COLO668 (cell line): Measurements from ENCODE around the gene PPP4R3B.

Experiments
- DNase-seq: peaks from one replicate; lab custom pipeline; 2025; ENCODE audit not compliant: unreplicated experiment; lab: John Stamatoyannopoulos, UW

Gene PPP4R3B

DNA sequence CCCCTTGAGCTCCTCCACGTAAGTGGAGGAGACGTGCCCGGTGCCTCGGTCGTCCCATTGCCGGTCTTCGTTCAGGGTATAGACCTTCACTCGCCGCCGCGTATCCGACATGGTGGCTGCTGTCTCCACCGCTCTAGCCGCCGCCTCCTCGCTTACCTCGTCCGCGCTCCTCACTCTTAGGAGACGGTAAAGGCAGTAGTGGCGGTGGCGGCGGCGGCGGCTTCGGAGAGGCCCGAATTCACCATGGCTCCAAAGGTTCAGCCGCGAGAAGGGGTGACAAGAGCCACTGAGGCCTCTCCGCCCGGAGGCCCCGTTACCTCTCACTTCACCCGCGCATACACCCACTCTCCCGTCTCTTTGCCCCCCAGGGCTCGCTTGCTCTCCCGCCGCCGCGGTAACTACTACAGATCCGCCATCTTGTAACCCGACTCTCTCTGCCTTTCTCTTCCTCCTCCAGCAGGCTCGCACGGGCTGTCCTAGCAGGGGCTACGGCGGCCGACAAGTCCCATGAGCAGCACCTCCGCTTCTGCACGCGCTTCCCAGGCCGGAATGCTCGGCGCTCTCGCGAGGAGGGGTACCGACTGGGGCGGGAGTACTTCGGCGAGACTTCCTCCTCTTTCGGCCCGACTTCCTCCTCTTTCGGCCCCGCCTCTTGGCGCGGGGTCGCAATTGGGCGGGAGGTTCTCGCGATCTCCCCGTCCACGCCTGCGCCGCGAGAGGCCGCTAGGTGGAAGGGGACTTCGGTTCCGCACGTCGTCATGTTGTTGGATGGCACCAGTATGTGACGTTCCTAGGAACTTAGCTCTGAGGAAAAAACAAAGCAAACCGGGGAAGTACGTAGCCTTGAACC is at the start of gene PPP4R3B:
PPP4R3B (minus strand) TSS at position 448 of the 850 bp plus-strand sequence; CDS start at position 111, 337 bp downstream.
- peak; percentile 99 for DNase-seq

DNA sequence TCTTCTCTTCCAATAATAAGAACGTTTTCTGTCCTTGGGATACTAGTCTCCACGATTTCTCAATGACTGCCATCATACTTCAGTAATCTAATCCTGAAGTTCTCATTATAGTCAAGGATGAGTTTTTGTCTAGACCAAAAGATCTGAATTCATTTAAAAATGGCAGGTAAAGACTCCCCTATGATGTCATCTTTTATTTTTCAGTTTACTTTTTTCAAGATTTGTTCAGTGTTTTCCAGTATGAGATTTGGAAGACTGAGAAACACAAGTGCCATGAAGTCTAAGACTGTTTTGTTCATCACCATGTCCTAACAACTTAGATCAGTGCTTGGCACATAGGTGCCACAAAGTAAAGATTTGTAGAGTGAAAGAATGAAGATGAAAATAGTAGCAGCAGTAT is 35.8 kb upstream of the PPP4R3B start:
- no peak for DNase-seq

DNA sequence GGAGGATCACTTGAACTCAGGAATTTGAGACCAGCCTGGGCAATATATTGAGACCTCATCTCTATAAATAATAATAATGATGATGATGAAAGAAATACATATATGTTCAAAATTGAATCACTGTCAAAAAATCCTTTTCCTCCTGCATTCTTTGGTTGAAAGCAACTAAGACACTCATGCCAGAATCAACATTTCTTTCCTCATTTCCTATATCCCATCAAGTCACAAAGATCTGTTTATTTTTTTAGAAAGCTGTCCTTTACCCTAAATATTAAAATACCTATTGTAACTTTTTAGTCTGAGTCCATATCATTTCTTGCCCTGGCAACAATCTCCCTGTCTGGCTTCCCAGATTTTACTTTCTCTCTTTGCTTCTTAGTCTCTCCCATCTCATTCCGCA is 31.8 kb upstream of the PPP4R3B start:
- no peak for DNase-seq

DNA sequence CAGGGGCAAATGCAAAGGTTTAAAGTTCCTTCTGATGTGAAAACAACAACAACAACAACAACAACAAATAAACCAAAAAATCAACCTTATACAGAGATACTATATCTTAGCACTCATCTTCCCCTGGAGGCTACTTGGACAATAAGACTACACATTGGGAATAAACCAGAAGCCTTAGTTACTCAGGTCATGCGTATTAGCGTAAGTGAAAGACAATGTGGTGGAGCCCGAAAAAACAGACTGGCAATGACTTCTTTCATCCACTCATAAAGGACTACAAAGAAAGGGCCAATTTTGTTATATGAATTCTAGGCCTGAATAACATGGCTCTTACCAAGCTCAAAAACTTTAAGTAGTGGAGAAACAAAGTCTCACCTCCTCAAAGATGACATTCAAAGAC is 19.4 kb upstream of the PPP4R3B start:
- DNase-seq: no peak

DNA sequence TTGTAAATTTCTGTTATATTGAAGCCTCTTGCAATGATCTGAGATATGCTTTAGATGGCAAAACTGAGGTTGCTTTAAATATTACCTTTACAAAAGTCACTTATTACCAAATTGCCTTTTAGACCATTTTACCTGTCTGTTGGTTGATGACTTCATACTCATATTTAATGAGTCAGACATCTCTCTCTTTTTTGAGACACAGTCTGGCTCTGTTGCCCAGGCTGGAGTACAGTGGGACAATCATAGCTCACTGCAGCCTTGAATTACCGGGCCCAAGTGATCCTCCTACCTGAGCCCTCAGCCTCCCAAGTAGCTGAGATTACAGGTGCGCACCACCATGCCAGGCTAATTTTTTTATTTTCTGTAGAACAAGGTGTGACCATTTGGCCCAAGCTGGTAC is 11.5 kb upstream of the PPP4R3B start:
- no peak for DNase-seq

DNA sequence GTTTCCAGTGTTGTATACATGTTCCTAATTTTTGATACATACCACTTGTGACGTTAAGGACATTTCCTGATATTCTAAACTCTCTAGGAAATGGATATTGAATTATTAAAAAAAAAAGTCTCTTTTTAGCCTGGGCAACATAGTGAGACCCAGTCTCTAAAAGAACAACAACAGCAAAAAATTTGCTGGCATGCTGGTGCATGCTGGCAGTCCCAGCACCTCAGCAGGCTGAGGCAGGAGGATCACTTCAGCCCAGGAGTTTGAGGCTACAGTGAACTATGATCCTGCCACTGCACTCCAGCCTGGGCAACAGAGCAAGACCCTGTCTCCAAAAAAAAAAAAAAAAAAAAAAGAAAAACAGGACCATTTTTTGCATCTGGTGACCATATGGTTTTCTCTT is 10.5 kb upstream of the PPP4R3B start:
- DNase-seq: no peak

DNA sequence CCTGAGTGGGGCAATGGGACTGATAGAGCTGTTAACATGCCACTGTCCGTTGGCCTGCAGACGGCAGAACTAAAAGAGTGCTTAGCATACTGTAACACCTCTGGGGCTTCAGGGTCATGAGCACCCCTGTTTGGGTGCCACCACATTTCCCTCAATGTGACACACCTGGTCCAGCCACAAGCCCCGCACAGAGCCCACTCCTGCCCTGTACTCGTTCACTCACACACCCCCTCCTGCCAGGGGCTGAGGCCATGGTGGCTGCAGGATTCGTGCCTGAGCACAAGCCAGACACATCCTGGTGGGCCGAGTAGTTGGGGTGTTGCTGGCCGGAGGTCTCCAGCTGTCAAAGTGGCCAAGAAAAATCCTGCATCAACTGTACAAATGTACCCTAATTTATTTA is 4.4 kb upstream of the PPP4R3B start:
- DNase-seq: no peak

DNA sequence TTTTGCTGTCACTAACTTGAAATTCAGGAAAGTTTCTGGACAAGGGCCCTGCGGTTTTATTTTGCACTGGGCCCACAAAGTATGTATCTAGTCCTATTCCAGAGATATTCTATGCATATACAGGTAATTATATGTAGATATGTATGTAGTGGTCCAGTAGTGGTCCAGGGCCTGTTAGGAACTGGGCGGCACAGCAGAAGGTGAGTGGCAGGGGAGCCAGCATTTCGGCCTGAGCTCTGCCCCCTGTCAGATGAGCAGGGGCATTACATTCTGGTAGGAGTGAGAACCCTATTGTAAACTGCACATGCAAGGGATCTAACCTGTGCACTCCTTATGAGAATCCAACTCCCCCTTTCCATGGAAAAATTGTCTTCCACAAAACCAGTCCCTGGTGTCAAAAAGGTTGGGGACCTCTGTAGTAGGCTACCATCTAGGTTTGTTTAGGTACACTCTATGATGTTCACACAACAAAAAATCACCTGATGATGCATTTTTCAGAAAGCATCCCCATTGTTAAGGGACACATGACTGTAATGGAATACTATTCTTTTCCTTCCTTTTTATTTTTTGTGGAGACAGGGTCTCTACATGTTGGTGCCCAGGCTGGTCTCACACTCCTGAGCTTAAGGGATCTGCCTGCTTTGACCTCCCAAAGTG is 2.8 kb upstream of the PPP4R3B start:
- DNase-seq: peak; percentile 32

DNA sequence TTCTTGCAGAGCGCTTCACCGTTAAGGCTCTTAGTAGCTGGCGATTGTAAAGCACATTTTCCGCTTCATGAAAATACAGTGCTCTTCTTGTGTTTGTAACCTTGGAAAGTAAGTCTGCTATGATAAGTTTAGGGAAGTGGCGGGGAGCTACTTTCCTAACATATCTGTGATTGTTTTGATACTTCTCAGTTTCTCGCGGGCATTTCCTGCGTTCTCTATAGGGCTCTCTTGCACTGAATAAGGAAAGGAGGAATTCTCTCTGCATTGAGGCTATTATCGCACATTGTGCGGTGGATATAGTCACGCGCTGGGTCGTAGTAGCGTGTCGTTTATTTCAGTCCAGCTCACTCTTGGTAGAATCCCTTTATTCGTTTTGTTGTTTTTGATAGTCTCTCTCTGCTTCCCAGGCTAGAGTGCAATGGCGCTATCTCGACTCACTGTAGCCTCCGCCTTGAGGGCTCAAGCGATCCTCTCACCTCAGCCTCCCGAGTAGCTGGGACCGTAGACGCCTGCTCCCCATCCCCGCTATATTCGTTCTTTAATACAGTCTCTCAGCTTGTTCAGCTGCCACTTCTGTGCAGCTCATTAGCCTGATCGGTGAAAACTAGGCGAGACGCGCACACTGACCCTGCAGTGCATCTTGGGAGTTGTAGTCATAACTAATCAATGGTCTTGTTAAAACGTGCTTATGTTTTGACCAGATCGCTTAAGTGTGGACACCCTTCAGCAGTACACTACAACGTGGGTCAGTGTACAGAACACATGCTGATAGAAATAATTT is 1.0 kb upstream of the PPP4R3B start:
- peak; percentile 48 for DNase-seq

DNA sequence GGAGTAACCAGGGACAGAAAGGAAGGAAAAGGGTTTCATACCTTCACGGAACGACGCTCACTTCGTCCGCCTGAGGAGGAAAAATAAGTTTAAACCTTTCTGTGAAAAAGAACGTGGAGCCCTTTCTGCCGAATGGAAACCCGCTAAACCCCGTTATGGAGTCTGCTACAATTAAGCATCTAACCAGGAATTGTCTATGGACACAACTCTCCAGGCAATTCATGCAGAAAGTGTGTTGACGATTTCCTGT is 528 bp upstream of the PPP4R3B start:
- no peak for DNase-seq

DNA sequence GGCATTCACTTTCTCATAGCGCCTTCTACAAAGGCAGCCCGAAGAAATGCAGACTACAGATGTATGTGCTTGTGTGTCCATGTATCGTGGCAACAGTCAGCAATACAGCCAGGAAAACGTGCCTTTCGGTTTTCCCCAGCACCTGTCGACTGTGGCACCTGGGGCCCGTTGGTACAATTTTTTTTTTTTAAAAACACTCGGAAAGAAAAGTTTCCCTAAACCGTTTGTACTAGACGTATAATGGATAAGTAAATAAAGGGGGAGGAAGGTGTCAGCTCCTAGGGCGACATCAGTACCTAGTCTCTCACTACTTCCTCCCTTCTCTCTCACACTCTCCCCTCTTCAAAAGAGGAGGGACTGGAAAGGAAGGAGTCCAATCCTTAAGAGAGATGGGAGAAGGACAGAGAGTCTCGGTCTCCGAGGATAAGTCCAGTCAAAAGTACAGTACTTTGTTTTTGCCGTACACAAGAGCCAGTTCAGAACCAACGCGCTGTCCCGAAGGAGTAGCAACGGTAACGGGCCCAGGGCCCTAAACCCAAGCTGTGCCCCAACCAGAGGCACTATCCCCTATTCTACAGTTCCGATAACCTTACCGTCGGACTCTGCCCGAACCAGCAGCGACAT is 759 bp downstream of the PPP4R3B start:
- DNase-seq: peak; percentile 43

DNA sequence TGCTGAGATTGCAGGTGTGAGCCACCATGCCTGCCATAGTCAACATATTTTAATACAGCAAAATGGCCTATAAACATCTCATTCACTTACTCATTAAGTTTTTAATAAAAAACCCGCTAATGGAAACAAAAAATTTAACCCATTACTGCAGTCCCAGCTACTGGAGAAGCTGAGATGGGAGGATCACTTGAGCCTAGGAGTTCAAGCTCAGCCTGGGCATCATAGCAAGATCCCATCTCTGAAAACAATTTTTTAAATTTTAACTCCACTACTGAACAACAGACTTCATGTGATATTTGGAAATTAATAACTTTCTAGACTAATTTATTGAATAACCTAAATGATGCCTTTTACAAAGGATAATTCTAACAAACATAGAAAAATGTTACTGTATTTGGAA is 5.4 kb downstream of the PPP4R3B start:
- no peak for DNase-seq

DNA sequence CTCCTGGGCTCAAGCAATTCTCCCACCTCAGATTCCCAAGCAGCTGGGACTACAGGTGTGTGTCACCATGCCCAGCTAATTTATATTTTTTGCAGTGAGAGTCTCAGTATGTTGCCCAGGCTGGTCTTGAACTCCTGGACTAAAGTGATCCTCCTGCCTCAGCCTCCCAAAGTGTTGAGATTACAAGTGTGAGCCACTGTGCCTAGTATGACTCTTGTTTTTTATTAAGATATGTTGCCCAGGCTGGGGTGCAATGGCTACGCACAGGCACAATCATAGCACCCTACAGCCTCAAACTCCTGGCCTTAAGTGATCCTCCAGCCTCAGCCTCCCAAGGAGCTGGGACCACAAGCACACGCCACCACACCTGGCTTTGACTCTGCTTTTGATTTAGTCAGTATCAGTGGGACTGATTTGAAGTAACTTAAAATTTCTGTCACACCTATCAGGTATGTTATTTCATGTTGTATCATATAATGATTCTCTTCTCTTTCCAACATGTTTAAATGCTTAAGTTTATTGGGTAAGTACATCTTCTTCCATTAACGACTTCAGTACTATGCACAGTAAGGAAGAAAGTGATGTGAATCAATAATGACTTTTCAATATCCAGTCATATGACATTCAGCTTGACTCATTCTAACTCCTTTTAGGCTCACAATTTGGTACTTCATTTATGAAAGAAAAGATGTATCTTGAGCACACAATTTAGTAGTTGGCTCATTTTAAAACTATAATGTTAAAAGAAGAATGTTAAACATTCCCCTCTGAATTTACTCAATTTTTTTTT is 6.3 kb downstream of the PPP4R3B start:
- DNase-seq: no peak

DNA sequence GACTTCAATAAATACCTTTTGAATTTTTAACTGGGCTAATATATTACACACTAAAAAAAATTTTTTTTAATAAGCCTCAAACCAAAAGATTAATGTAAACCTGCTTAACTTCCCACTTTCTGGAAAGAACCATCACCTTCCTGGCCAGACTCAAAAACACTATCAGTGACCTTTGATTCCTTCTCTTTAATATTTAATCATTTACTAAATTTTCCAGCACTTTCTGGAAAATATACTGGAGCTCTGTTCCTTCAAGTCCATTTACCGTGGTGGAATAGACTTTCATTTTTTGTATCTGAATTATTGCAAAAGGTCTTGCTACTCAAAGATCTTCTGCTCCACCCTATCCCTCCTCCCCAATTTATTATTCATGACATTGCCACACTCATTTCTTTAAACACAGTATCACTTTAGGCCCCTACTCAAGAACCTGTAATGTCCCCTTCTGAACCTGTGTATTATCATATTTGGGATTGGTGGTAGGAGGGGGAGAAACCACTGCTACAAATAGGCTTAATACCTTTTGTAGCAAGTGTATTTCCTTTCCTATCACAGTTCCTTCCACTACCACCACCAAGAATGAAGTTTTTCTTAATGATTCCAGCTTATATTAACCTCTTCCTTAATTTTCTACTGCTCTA is 7.4 kb downstream of the PPP4R3B start:
- DNase-seq: no peak

DNA sequence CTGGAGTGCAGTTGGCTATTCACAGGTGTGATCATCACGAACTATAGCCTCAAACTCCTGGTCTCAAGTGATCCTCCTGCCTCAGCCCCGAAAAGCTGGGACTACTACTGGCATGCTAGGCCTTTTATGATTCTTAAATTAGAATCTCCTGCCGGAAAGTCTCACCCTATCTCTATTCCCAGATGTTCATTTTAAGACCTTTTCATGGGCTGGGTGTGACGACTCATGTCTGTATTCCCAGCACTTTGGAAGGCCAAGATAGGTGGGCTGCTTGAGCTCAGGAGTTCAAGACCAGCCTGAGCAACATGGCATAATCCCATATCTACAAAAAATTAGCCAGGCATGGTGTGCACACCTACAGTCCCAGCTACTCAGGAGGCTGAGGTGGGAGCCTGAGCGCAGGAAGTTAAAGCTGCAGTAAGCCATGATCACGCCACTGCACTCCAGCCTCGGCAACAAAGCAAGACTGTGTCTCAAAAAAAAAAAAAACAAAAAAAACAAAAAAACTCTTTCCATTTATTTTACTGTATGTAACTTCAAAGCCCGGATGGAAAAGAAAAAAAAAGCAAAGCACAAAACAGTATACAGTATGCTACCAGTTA is 8.1 kb downstream of the PPP4R3B start:
- no peak for DNase-seq

DNA sequence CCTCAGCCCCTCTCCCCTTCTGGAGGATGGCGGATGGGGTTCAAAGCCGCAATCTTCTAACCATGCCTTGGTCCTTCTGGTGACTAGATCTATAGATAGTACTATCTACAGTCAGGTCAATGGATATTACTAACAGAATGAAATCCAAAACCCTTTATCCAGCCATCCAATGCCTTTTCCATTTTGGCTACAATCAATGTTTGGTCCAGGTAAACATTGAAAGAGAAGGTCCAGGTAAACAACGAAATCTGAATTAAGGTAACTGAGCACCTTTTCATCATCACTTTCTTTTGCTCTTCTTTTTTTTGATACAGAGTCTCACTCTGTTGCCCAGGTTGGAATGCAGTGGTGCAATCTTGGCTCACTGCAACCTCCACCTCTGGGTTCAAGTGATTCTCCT is 9.7 kb downstream of the PPP4R3B start:
- no peak for DNase-seq

DNA sequence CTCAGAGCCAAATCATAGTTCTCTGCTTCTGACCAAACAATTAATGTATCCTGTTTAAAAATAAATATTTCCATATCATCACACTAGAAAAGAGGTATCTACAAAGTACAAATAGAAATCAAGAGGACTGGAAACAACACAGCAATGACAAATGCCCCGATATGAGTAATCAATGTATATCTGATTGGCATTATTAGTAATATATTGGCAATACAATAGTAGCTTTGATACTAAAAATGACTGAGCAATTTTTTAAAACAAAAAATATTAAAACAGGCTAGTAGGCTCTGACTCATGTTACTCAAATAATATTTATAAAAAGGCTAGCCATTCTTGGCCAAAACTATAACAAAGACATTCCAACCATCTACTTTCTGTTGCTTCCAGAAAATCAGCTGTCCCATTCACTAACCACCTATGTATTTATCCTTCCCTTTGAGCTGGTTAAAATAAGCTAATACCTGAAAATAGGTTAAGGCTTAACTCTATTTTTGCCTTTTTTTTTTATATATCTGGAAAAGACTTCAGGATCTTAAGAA is 13.3 kb downstream of the PPP4R3B start:
- no peak for DNase-seq

DNA sequence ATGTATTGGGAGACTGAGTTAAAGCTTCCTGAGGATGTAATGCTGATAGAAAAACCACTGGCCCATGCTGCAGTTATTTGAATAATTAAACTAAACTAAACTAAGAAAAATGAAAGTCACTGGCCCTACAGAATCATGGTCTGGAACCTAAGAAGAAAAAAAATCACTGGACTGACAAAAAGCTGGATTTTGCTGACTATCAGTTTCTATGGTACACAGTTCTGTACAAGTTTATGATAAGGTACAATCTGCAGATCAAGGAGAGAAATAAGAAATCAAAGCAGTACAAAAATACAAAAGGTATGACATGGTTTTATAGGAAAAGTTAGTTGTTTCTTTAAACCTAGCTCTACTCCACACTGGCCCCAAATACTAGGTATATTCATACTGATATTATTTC is 15.6 kb downstream of the PPP4R3B start:
- no peak for DNase-seq

DNA sequence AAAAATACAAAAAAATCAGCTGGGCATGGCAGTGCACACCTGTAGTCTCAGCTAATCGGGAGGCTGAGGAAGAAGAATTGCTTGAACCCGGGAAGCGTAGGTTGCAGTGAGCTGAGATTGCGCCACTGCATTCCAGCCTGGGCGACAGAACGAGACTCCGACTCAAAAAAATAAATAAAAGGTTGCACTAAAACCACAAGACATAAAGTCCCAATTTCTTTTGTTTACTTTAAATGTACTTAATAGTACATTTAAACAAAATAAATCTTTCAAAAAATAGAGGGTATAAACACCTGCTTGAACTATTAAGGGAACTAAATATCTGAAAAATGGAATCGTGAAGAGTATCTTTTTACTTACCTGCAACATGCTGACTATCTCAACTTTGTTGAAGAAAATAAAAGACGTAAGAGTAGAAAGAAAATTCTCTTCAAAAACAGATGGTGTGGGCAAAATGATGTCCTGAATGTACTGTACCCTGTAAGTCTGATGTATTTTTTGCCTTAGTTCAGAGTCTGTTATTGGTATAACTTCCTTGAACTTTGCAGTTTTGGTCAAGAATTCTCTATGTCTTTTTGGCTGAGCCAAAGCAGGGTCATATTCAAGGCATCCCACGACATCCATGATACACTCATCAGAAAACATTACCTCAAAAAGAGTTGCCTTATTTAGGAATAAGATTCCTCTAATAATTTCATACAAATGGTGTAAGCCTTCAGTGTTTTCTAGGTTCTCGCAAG is 19.2 kb downstream of the PPP4R3B start:
- DNase-seq: no peak
